OCI-LY3 (cell line): ENCODE measurements around the gene APBA1.

Experiments
- H2AFZ ChIP-seq: fragments of 200-600, 300-600 bp; shearing (Covaris generic); 2 replicates; pipeline ENCODE4 v1.6.0; 2014; ENCODE audit warnings: antibody characterized with exemption, low read depth, low read length
- H3K27ac ChIP-seq: fragments of 200-600, 300-600 bp; sonication (generic); 2 replicates; pipeline ENCODE4 v1.5.1; 2014; ENCODE audit warnings: mild to moderate bottlenecking, low read length, moderate library complexity, mixed read lengths
- H3K27me3 ChIP-seq: fragments of 200-600, 300-600 bp; sonication (generic); 2 replicates; pipeline ENCODE4 v1.6.1; 2014; ENCODE audit warnings: low read depth, low read length, mixed read lengths
- H3K36me3 ChIP-seq: fragments of 200-600, 300-600 bp; sonication (generic); replicated peaks from 2 replicates; pipeline ENCODE3; 2014; ENCODE audit warnings: low read depth, low read length, mixed read lengths
- H3K4me1 ChIP-seq: fragments of 300-600, 200-600 bp; sonication (generic); 2 replicates; pipeline ENCODE4 v1.6.1; 2014; ENCODE audit warnings: low read length, mixed read lengths
- H3K4me2 ChIP-seq: fragments of 200-600, 300-600 bp; sonication (generic); 2 replicates; pipeline ENCODE4 v1.6.1; 2014; ENCODE audit warnings: low read length, mixed read lengths
- H3K4me3 ChIP-seq: fragments of 300-600, 200-600 bp; sonication (generic); 2 replicates; pipeline ENCODE4 v1.5.1; 2014; ENCODE audit warnings: antibody characterized with exemption, mild to moderate bottlenecking, low read length, moderate library complexity
- H3K79me2 ChIP-seq: fragments of 300-600, 200-600 bp; shearing (Covaris generic); 2 replicates; pipeline ENCODE4 v1.6.1; 2014; ENCODE audit warnings: mild to moderate bottlenecking, low read length, mixed read lengths
- H3K9ac ChIP-seq: fragments of 300-600, 200-600 bp; shearing (Covaris generic); 2 replicates; pipeline ENCODE4 v1.6.0; 2014; ENCODE audit warnings: mild to moderate bottlenecking, low read length, moderate library complexity
- H3K9me3 ChIP-seq: fragments of 200-600, 300-600 bp; shearing (Covaris generic); 2 replicates; pipeline ENCODE4 v1.6.1; 2014; ENCODE audit warnings: low read length, mixed read lengths; ENCODE audit not compliant: insufficient read depth
- H4K20me1 ChIP-seq: fragments of 200-600, 300-600 bp; sonication (generic); 2 replicates; pipeline ENCODE4 v1.6.1; 2016; ENCODE audit warnings: low read length, mixed read lengths; ENCODE audit not compliant: insufficient read depth
- CTCF ChIP-seq: fragments of 200-600, 300-600 bp; sonication (generic); IDR thresholded peaks from 2 replicates; pipeline ENCODE4 v1.5.1; 2014; ENCODE audit warnings: antibody characterized with exemption, low read length, low read depth
- EZH2phosphoT487 ChIP-seq: fragments of 200-600 bp; shearing (Covaris generic); IDR thresholded peaks from 2 replicates; pipeline ENCODE4 v1.6.1; 2018; ENCODE audit warnings: antibody characterized with exemption, mixed run types, low read depth

APBA1 gene

GRCh38 chr9:69526699-69527098 is 145.5 kb downstream of the APBA1 start:
- Histone ChIP-seq H3K9me3 (no peaks in the 10 kb centered on the region), H3K27me3 (peaks cover 4% of the 10 kb centered on the region)
- TF ChIP-seq EZH2phosphoT487 (no peak), CTCF (no peak)

GRCh38 chr9:69519470-69520240 is 152.5 kb downstream of the APBA1 start:
- H3K36me3 ChIP-seq = no peaks in the 10 kb centered on the region
- no peak for TF ChIP-seq EZH2phosphoT487
- TF ChIP-seq CTCF = no peak
- H3K27me3 ChIP-seq = peaks cover 16% of the 10 kb centered on the region
- no peak overlapping the region for H3K9ac ChIP-seq
- H2AFZ ChIP-seq = no peak overlapping the region
- no peaks in the 10 kb centered on the region for H3K9me3 ChIP-seq
- no peaks in the 10 kb centered on the region for H3K4me1 ChIP-seq
- H4K20me1 ChIP-seq = no peaks in the 10 kb centered on the region
- H3K27ac ChIP-seq = no peak overlapping the region
- no peak overlapping the region for H3K4me3 ChIP-seq
- H3K4me2 ChIP-seq = no peak overlapping the region
- no peaks in the 10 kb centered on the region for H3K79me2 ChIP-seq

More at GRCh38 chr9:69526699-69527098, 145.5 kb downstream of the APBA1 start:
- H3K9ac ChIP-seq = no peak overlapping the region
- H3K4me1 ChIP-seq = no peaks in the 10 kb centered on the region
- H3K36me3 ChIP-seq = no peaks in the 10 kb centered on the region
- H3K4me2 ChIP-seq = no peak overlapping the region
- no peak overlapping the region for H3K27ac ChIP-seq
- no peak overlapping the region for H2AFZ ChIP-seq
- H4K20me1 ChIP-seq = no peaks in the 10 kb centered on the region
- H3K79me2 ChIP-seq = no peaks in the 10 kb centered on the region
- H3K4me3 ChIP-seq = no peak overlapping the region

GRCh38 chr9:69516353-69517322 is 155.5 kb downstream of the APBA1 start:
- Histone ChIP-seq H3K4me3 (no peak overlapping the region), H3K9me3 (no peaks in the 10 kb centered on the region), H3K27ac (no peak overlapping the region), H3K9ac (no peak overlapping the region), H3K79me2 (no peaks in the 10 kb centered on the region), H4K20me1 (no peaks in the 10 kb centered on the region), H3K27me3 (peaks cover 16% of the 10 kb centered on the region), H3K4me2 (no peak overlapping the region), H3K36me3 (no peaks in the 10 kb centered on the region), H3K4me1 (no peaks in the 10 kb centered on the region), H2AFZ (no peak overlapping the region)
- TF ChIP-seq CTCF (no peak), EZH2phosphoT487 (no peak)

- no peak overlapping the region for H3K4me3 ChIP-seq
- no peaks in the 10 kb centered on the region for H3K4me1 ChIP-seq
- H3K4me2 ChIP-seq = no peak overlapping the region
- H3K36me3 ChIP-seq = no peaks in the 10 kb centered on the region
- H2AFZ ChIP-seq = no peak overlapping the region
- H3K27me3 ChIP-seq = peaks cover 9% of the 10 kb centered on the region
- no peaks in the 10 kb centered on the region for H3K79me2 ChIP-seq
- no peaks in the 10 kb centered on the region for H4K20me1 ChIP-seq
- TF ChIP-seq EZH2phosphoT487 (no peak), CTCF (no peak)
- no peak overlapping the region for H3K9ac ChIP-seq
- no peaks in the 10 kb centered on the region for H3K9me3 ChIP-seq
- H3K27ac ChIP-seq = no peak overlapping the region
Observed at GRCh38 chr9:69515810-69516209, 156.4 kb downstream of the APBA1 start.
